ENCODE measurements around the gene NAV1.

The NAV1 gene

DNA sequence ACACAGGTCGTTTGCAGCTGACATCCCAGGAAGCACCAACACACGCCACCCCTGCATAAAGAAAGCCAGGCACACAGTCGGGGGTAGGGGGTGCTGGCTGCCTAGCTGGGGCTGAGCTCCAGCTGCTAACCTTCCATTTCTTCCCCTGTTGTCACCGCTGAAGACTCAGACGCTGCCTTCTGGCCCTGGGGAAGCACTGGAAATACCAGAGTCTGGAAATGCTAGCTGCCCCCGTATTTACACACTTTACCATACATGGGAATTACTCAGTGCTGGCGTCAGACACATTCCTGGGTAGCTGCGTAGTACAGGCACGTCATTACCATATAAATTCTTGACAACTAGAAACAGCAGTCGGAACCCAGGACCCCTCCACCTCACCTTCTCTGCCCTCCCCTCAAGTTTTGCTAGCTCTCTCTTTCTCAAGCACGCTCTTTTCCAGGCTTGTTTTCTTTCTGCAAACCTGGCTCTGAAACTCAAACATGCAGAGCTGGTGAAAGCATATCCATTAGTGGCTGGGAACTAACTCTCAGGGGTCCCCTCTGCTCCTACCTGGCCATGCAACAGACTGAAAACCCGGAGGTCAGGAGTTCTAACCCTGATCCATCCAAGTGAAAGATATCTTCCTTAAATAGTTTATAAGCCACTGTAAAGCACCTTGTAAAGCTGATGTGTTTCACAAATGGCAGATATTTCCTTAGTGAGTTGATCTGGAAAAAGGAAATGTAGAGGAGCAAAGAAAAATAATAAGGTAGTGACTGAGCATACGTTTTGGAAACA, 35.3 kb upstream of the NAV1 start:
- DNase-seq (ENCODE audit: low read depth), result no peak

DNA sequence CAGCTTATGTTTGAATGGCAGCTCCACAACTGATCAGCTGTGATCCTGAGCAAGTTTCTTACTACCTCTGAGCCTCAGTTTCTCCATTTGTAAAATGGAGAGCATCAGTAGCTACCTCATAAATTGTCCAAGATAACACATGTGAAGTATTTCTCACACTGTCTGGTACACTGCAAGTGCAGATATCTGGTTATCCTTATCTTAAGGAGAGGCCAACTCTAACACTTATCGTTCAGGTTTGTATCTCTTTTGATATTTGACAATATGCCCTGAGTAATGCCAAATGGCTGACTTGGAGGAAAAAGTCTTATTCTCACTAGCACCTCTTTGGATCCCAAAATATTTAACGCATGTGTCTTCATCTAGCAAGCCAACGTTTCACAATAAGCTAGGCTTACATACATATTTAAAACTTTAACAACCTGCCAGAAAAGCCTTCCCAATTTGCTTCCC, 34.7 kb upstream of the NAV1 start:
- no peak for DNase-seq (ENCODE audit: low read depth)

DNA sequence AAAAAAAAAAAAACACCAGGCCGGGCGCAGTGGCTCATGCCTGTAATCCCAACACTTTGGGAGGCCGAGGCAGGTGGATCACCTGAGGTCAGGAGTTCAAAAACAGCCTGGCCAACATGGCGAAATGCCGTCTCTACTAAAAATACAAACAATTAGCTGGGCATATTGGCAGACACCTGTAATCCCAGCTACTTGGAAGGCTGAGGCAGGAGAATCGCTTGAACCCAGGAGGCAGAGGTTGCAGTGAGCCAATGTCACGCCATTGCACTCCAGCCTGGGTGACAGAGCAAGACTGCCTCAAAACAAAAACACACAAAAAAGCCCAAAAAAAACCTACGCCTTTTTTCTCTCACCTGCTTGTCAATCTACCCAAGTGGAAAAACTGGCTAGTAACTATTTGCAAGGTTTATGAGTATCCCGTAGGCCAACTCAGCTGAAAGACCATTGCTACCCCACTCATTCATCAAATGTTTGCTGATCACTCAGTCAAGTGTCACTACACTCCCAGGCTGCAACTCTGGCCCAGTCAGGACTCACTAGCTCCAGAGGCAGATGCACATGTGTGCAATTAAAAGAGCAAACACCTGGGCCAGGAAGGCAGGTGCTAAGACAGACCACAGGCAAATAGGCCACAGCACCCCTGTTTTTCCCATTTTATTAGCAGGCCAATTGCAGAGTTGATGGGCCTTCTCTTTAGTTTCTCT, 34.0 kb upstream of the NAV1 start:
- DNase-seq (ENCODE audit: low read depth), result no peak

DNA sequence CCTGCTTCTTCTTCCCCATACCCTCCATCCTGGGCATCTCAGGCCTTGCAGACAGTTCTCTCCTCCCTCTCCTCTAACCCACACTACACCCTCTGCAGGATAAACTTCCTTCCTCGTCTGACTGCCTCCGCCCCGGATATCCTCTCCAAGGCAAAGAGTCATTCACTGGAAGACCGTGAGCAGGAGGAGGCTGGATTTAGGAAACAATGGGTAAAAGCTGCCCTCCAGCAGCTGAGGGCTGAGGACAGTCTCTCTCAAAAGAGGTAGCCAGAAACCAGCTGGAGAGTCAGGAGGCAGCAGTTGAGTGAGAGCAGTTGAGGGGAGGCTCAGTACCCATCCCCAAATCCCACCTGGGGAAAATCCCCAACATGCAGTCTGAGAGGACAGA, 33.4 kb upstream of the NAV1 start:
- DNase-seq (ENCODE audit: low read depth), result no peak

DNA sequence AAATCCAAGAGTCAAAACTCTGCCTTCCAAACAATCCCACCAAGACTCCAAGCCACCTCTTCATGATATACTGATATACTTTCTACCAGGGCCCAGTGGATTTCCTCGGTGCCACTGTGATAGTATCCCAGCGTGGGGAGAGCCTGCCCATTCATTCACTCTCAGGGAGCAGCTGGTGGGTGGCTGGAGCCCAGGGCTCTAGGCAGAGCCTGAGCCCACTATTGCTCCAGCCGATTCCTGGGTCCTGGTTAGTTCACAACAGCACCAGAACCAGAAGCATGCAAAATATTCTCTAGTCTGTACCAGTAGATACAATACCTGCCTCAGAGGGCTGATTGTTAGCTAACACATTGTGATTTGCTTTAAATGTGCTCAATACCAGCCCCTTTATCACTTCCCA, 32.8 kb upstream of the NAV1 start:
- no peak for DNase-seq (ENCODE audit: low read depth)

DNA sequence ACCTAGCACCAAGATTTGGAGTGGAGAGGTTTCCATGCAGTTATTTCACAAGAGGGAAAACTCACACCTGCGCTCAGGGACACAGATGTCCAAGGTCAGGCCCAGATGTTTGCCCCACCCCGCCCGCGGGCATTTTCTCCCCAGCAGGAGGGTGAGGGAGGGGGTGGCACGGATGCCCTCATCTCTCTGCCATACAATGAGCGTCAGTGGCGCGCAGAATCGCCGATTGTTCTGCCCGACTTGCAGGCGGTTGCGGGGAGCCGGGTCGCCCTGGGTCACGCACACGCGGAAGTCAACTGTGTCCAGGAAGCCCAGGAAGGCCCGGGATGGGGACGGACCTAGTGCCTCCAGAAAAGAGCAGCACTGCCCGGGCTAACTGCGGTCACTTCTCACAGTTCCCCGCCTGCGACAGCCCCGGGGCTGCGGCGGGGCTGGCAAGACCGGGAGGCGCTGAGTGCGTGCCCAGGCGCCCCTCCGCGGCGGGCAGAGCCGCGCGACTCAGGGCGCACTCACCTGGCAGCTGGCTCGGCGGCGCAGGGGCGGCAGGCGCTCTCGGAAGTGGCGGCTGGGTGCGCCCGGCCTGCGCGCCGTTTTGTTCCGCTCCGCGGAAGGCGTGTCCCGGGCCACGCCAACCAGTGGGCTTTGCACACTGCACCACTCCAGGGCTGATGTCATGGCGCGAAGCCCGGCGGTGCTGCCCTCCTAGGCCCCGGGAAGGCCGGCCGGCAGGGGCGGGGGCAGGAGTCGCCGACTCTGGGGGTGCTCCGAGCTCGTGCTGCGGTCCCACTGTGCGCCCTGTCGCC, 32.2 kb upstream of the NAV1 start, which contains the start of gene CSRP1:
Gene CSRP1 (minus strand): TSS at position 567 of the 803 bp plus-strand sequence. CDS start 10,820 bp downstream, outside the sequence.
- DNase-seq (ENCODE audit: low read depth), result peak; percentile 76

DNA sequence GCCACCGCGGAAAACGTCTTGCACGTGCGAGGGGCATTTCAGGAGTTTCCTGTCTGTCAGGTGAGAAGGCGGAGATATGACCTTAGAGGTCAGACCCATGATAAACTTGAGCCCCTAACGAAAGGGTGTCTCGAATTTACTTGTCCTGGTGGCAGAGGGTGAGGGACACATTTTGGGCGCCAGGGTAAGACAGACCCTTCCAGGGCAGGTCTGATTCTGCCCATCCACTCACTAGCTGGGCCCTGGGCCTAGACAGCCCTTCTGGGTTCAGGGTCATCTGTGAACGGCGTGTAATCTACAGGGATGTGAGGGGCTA, 31.6 kb upstream of the NAV1 start:
- no peak for DNase-seq (ENCODE audit: low read depth)

DNA sequence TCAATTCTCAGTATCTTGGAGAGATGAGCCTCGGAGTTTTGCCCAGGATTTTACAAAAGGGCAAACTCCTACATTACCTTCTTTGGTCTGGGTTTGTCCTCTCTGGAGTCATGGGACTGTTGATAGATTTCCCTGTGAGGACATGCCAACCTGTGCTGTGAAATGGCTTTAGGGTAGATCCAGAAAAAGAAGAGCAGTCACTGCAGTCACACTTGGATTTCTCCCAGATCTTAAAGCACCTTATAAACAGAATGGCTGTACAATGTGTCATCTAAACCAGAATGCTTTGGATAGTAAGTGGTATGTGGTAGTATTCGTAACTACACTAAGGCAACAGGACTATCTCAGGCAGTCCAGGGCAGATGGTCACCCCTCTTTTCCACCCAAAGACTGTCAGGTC, 30.1 kb upstream of the NAV1 start:
- DNase-seq (ENCODE audit: low read depth), result no peak

DNA sequence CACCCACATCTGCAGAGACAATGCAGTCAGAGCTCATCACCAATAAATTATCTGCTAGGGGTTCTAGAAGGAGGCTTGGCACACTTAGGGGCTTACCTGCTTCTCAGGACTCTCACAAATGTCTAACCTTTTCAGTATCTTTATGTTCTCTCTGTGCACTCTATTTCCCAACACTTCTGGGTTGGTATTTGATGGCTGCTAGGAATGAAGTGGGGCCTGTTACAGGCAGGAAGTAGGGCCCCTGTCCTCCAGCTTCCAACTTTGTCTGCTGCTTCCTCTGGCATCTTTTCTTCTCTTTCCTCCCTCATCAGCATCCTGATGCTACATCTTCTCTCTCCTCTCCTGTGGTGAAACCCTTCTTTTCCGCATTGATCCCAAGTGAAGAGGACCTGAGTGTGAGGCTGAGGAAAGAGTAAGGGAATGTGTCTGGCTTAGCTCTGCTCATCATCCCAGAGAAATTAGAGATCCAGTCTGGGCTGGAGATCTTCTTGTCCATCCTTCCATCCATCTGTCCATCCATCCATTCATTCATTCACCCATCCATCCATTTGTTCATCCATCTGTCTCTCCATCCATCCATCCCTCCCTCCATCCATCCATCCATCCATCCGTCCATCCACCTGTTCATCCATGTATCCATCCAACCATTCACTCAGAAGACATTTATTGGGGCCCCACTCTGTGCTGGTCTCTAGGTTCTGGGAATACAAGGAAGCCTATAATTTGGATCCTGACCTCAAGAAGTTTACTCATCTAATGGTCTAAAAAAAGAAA, 29.1 kb upstream of the NAV1 start:
- no peak for DNase-seq (ENCODE audit: low read depth)

DNA sequence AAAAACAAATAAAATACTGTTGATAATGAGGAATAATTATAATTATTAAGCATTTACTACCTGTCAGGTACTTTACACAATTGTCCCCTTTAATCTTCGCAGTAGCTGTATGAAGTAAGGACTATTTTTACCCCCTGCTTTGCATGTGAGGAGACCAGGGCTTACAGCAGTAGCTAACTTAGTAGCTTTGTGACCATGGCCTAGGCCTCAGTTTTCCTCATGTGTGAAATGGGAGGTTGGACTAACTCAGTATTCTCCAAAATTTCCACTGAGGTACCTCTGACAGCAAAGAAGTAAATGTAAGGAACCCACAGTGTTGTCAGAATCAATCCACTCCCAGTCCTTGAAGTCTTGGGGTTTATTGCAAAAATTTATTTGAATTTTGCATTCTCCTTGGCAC, 28.2 kb upstream of the NAV1 start:
- DNase-seq (ENCODE audit: low read depth), result no peak

DNA sequence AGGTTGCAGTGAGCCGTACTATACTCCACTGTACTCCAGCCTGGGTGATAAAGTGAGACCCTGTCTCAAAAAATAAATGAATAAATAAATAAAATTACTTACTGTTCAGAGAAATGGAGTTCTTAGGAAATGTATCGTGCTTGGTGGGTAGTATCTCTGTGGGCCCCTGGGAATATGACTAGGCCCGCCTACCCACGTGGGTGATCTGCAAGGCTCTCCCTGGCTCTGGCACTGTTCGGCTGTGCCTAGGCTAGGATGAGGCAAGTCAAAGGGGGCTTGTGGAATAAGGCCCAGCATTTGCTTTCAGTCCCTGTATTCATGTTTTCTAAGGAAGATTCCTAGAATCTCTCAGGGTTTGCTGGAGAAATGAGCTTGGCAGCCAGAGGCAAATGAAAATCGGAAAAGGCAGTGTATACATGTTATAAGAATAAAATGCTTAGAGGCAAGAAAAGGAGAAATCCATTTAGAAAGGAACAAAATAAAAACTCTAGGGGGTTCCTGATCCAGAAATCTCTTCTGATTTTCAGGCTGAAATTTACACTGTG, 27.5 kb upstream of the NAV1 start:
- no peak for DNase-seq (ENCODE audit: low read depth)

DNA sequence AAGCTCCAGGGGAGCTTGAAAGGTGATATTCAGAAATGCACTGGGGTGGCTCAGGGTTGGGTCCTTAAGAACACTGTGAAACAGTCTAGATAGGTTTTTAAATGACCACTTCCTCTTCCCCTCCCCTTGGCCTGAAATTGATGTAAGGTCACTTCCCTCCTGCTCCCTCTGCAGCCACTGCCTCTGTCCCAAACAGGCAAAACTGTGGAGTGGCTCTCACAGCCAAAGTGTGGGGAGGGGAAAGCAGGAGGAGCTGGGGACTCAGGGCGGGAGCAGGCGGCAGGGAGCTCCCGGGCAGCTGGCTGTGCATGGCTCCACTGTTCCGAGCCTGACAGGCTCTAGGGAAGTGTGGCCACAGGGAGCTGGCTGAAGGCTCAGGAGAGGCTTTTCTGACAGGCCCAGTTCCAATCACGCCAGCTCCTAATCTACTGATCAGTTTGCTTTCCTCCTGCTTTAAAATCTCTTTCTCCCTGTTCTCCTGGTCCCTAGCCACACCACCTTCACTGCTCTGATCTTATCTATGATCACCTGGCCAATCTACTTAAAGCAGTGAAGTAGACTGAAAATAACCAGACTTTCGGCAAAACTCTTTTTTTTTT, 26.9 kb upstream of the NAV1 start:
- DNase-seq (ENCODE audit: low read depth), result no peak

DNA sequence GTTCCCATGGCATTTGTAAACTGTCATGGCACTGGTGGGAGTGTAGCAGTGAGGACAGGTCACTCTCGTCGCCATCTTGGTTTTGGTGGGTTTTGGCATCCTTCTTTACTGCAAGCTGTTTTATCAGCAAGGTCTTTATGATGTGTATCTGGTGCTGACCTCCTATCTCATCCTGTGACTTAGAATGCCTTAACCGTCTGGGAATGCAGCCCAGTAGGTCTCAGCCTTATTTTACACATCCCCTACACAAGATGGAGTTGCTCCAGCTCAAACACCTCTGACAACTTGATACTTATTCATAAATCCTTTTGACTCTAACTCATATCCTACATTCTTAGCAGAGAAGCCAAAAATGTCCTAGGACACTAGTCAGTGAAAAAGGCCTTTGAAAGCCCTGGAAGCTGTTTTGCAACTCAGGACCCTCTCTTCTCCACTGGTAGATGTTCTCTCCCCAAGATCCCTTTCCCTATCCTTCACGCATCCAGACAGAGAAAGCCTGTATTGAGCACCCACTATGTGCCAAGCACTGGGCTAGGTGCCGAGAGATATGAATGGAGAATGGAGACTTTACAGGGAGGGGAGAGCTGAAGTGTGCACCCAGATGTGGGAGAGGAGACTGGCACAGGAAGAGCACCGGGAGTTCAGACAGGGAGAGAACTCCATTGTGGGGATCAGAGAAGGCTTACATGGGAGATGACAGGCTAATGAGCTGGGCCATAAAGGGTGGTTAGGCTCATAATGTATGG, 25.3 kb upstream of the NAV1 start:
- no peak for DNase-seq (ENCODE audit: low read depth)

DNA sequence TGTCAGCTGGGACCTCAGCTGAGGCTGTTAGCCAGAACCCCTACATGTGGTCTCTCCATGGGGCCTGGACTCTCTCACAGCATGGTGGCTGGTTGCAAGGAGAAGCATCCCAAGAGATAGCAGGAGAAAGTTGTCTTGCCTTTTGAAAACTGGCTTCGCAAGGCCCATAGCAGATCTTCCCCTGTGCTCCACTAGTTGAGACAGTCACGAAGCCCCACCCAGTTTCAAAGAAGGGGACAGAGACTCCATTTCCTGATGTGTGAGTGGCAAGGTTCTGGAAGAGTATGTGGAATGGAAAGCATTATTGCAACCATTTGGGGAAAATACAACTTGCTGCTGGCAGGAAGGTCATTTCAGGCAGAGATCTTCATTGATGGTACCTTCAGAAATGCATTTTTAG, 24.5 kb upstream of the NAV1 start:
- DNase-seq (ENCODE audit: low read depth), result no peak

DNA sequence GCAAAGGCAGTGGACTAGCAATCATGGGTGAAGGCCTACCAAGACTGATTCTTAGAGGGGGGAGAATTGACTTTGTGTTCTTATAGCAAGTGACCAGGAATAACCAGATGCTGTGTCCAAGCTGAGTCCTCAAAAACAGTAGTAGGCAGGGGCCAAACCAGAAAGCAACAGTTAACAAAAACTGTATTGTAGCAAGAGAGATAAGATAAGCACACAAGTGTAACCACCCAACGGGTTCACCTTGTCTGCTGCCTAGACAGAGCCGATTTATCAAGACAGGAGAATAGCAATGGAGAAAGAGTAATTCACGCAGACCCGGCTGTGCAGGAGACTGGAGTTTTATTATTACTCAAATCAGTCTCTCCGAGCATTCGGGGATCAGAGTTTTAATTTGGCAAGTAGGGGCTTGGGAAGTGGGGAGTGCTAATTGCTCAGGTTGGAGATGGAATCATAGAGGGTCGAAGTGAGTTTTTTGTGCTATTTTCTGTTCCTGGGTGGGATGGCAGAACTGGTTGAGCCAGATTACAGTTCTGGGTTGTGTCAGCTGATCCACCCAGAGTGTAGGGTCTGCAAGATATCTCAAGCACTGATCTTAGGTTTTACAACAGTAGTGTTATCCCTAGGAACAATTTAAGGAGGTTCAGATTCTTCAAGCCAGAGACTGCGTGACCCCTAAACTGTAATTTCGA, 23.7 kb upstream of the NAV1 start:
- no peak for DNase-seq (ENCODE audit: low read depth)

DNA sequence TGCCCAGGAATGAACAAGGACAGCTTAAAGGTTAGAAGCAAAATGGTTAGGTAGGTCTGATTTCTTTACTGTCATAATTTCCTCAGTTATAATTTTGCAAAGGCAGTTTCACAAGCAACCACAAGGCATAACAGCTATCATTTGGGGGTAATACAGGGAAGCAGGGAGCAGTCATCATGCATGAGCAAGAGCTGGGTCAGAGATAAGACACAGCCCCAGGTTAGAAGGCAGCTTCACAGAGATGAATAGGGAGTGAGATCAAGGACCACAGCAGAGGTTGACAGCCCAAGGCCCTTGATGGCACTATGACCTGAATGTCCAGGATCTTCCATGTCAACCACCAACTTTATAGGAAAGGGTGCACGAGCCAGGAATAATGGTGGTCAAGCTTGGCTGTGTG, 23.0 kb upstream of the NAV1 start:
- DNase-seq (ENCODE audit: low read depth), result no peak

DNA sequence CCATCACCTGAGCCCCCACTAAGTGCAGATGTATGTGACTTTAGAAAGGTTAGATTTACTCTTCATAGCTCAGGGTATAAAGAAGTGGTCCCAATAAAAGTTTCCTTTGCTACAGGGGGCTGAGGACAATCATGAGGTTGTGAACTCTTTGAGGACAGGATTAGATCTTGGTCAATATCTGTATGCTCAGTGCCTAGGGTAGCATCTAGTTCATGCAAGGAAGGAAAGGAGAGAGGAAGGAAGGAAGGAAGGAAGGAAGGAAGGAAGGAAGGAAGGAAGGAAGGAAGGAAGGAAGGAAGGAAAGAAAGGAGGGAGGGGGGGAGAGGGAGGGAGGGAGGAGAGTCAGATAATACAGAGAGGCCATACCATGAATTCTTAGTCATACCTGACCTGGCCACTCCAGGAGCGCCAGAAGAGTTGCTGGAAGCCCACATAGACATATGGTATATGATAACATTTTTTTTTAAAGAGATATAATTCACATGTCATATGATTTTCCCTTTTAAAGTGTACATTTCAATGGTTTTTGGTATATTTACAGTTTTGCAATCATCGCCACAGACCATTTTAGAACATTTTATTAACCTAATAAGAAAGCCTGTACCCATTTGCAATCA, 22.3 kb upstream of the NAV1 start:
- no peak for DNase-seq (ENCODE audit: low read depth)

DNA sequence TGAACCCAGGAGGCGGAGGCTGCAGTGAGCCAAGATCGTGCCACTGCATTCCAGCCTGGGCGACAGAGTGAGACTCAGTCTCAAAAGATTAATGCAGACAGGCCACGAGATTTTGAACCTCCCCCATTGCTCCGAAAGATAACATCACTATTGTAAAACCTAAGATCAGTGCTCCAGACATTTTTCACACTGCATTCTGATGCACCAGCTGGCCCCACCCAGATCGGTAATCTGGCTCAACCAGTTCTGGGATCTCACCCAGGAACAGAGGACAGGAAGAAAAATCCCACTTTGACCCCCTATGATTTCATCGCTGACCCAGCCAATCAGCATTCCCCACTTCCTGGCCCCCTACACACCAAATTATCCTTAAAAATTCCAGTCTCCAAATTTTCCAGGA, 21.3 kb upstream of the NAV1 start:
- DNase-seq (ENCODE audit: low read depth), result no peak

DNA sequence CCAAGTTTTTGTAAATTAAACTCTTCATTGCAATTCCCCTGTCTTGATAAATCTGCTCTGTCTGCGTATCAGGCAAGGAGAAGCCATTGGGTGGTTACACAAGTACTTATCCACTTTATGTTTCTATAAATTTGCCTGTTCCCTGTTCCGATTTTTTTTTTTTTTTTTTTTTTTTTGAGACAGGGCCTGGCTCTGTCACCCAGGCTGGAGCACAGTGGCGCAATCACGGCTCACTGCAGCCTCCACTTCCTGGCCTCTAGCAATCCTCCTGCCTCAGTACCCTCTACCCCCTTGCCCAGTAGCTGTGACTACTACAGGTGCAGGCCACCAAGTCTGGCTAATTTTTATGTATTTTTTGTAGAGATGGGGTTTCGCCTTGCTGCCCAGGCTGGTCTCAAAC, 20.9 kb upstream of the NAV1 start:
- no peak for DNase-seq (ENCODE audit: low read depth)
